ENCODE data around the gene RPRML.

- TF ChIP-seq CTCF (IDR thresholded peaks at IDR 0.05), result no peak
- no peak for TF ChIP-seq POLR2A (IDR thresholded peaks at IDR 0.05)
- TF ChIP-seq EP300 (IDR thresholded peaks at IDR 0.05), result no peak
Observed at GRCh38 chr17:46977750-46978488, 1.1 kb downstream of the RPRML start.

All from tibial nerve (tissue), 4 donors.